H1 (cell line): Measurements from ENCODE around the gene TMEM50A. TPM values are rescaled to one million over a fixed set of nuclear protein-coding genes. Genes with fewer than 3 reads are reported as not detected.
"Not testable (repeated sequence)": the region's sequence is repeated elsewhere in the genome, so short reads cannot be mapped to it uniquely, and the experiment has no call there.

ENCODE experiments used
- CTCF ChIA-PET: fragments of 300-600 bp; sonication (Branson Sonifier 250); formaldehyde crosslinking; loops from one replicate; lab custom pipeline; 2021; ENCODE audit not compliant: partially characterized antibody; lab: Charles Lee
- POLR2A ChIA-PET: fragments of 300-600 bp; sonication (Branson Sonifier 250); formaldehyde crosslinking; loops from one replicate; lab custom pipeline; 2021; ENCODE audit warnings: inconsistent platforms; ENCODE audit not compliant: partially characterized antibody; lab: Charles Lee
- DNase-seq, 2 experiments: peaks; one replicate each; pipeline versions ENCODE4 v3.0.0 to v3.0.0-alpha.2; 2010 to 2022; ENCODE audit warnings: low spot score in 2 of 2, low read depth in 1 of 2, mixed read lengths in 1 of 2
- FAIRE-seq: peaks from 2 replicates; lab custom pipeline; 2011; peaks lifted over from hg19 to GRCh38; lab: Jason Lieb, UNC
- H2AFZ ChIP-seq: 2 replicates; pipeline ENCODE4 v1.8.1; 2012; ENCODE audit warnings: low read length, inconsistent platforms
- H2AK5ac ChIP-seq: 2 replicates; pipeline ENCODE4 v1.6.1; 2013; ENCODE audit warnings: low read depth, low read length
- H2BK120ac ChIP-seq: replicated peaks from 2 replicates; pipeline ENCODE3; 2013; ENCODE audit warnings: low read depth, low read length, inconsistent platforms
- H2BK12ac ChIP-seq: 2 replicates; pipeline ENCODE4 v1.6.1; 2013; ENCODE audit warnings: low read depth, low read length
- H2BK15ac ChIP-seq: 2 replicates; pipeline ENCODE4 v1.6.1; 2013; ENCODE audit warnings: low read length
- H2BK20ac ChIP-seq: 2 replicates; pipeline ENCODE4 v1.6.1; 2013; ENCODE audit warnings: low read length
- H2BK5ac ChIP-seq: 2 replicates; pipeline ENCODE4 v1.6.1; 2013; ENCODE audit warnings: low read depth, low read length
- H3K14ac ChIP-seq: 2 replicates; pipeline ENCODE4 v1.6.1; 2013; ENCODE audit warnings: inconsistent platforms; ENCODE audit not compliant: insufficient read length
- H3K18ac ChIP-seq: 2 replicates; pipeline ENCODE4 v1.6.1; 2013; ENCODE audit warnings: low read length; ENCODE audit errors: extremely low read depth
- H3K23ac ChIP-seq: 2 replicates; pipeline ENCODE4 v1.6.1; 2013; ENCODE audit warnings: inconsistent platforms; ENCODE audit not compliant: insufficient read length
- H3K23me2 ChIP-seq: 2 replicates; pipeline ENCODE4 v1.6.1; 2013; ENCODE audit warnings: low read depth, low read length
- H3K27ac ChIP-seq: 2 replicates; pipeline ENCODE4 v1.6.1; 2011; ENCODE audit warnings: low read depth, low read length, inconsistent platforms
- H3K27me3 ChIP-seq, 4 experiments: replicated peaks in 1 of 4; 1 replicate in 1 of 4; 2 replicates in 3 of 4; pipeline versions ENCODE4 v1.6.1 to v1.8.1; 2011 to 2013; ENCODE audit warnings: low read length in 3 of 4, mild to moderate bottlenecking in 3 of 4, inconsistent platforms in 2 of 4, mixed read lengths in 2 of 4, moderate library complexity in 1 of 4; ENCODE audit not compliant: control insufficient read depth in 3 of 4, insufficient read depth in 3 of 4; ENCODE audit errors: extremely low read depth in 1 of 4
- H3K36me3 ChIP-seq, 4 experiments: 2 replicates each; pipeline versions ENCODE4 v1.6.1 to v1.8.1; 2011 to 2013; ENCODE audit warnings: mild to moderate bottlenecking in 4 of 4, low read length in 3 of 4, moderate library complexity in 2 of 4, control low read depth in 1 of 4, inconsistent platforms in 1 of 4; ENCODE audit not compliant: insufficient read depth in 4 of 4, control insufficient read depth in 2 of 4
- H3K4ac ChIP-seq: replicated peaks from 2 replicates; pipeline ENCODE3; 2013; ENCODE audit warnings: low read length, low read depth, mixed read lengths, inconsistent platforms; ENCODE audit not compliant: insufficient read length
- H3K4me1 ChIP-seq, 4 experiments: replicated peaks in 1 of 4; 1 replicate in 1 of 4; 2 replicates in 3 of 4; pipeline versions ENCODE4 v1.6.1 to v1.8.1; 2011 to 2013; ENCODE audit warnings: low read length in 3 of 4, inconsistent platforms in 2 of 4, mixed read lengths in 1 of 4; ENCODE audit not compliant: insufficient read depth in 4 of 4, control insufficient read depth in 3 of 4
- H3K4me2 ChIP-seq, 2 experiments: 2 replicates each; pipeline versions ENCODE4 v1.6.1 to v1.8.1; 2011 to 2013; ENCODE audit warnings: low read depth in 2 of 2, low read length in 2 of 2, control low read depth in 1 of 2, inconsistent platforms in 1 of 2, mild to moderate bottlenecking in 1 of 2; ENCODE audit not compliant: insufficient read depth in 1 of 2
- H3K4me3 ChIP-seq, 4 experiments: fragments of 200-600, 300-600 bp in 1 of 4; sonication (generic), shearing (Covaris generic), sonication (Bioruptor Twin) in 1 of 4; 2 replicates each; pipeline versions ENCODE4 v1.5.1 to v1.8.1; 2011 to 2016; ENCODE audit warnings: low read length in 4 of 4, low read depth in 3 of 4, control low read depth in 2 of 4, inconsistent platforms in 2 of 4, mild to moderate bottlenecking in 2 of 4, mixed read lengths in 1 of 4, moderate library complexity in 1 of 4; ENCODE audit not compliant: insufficient read depth in 2 of 4; ENCODE audit errors: extremely low read depth in 1 of 4
- H3K56ac ChIP-seq: replicated peaks from 2 replicates; pipeline ENCODE3; 2013; ENCODE audit warnings: low read depth, mild to moderate bottlenecking, mixed read lengths, low read length, inconsistent platforms; ENCODE audit not compliant: insufficient read length
- H3K79me1 ChIP-seq: 2 replicates; pipeline ENCODE4 v1.6.1; 2013; ENCODE audit warnings: low read depth, low read length, control low read depth
- H3K79me2 ChIP-seq, 2 experiments: 2 replicates each; pipeline versions ENCODE4 v1.6.1 to v1.8.1; 2012 to 2013; ENCODE audit warnings: low read length in 2 of 2, mild to moderate bottlenecking in 2 of 2, inconsistent platforms in 1 of 2; ENCODE audit not compliant: insufficient read depth in 2 of 2, control insufficient read depth in 1 of 2
- H3K9ac ChIP-seq, 4 experiments: replicated peaks in 1 of 4; 1 replicate in 1 of 4; 2 replicates in 3 of 4; pipeline versions ENCODE4 v1.6.1 to v1.8.1; 2011 to 2013; ENCODE audit warnings: low read depth in 3 of 4, low read length in 3 of 4, control low read depth in 2 of 4, mild to moderate bottlenecking in 2 of 4, moderate library complexity in 2 of 4, inconsistent platforms in 1 of 4; ENCODE audit errors: extremely low read depth in 1 of 4
- H3K9me3 ChIP-seq, 2 experiments: 2 replicates each; pipeline versions ENCODE4 v1.6.1 to v1.8.1; 2012 to 2013; ENCODE audit warnings: mild to moderate bottlenecking in 2 of 2, moderate library complexity in 2 of 2, control low read depth in 1 of 2, inconsistent platforms in 1 of 2, low read depth in 1 of 2, low read length in 1 of 2, mixed read lengths in 1 of 2; ENCODE audit not compliant: insufficient read depth in 2 of 2
- H4K20me1 ChIP-seq, 2 experiments: replicated peaks in 1 of 2; 2 replicates each; pipeline versions ENCODE3 to v1.8.1; 2011 to 2013; ENCODE audit warnings: inconsistent platforms in 2 of 2, low read length in 2 of 2, mild to moderate bottlenecking in 1 of 2; ENCODE audit not compliant: insufficient read depth in 2 of 2, control insufficient read depth in 1 of 2
- H4K5ac ChIP-seq: 2 replicates; pipeline ENCODE4 v1.6.1; 2013; ENCODE audit warnings: low read length, low read depth, mixed read lengths, inconsistent platforms; ENCODE audit not compliant: insufficient read length
- H4K8ac ChIP-seq: 2 replicates; pipeline ENCODE4 v1.8.0; 2013; ENCODE audit warnings: mild to moderate bottlenecking, moderate library complexity, low read length, inconsistent platforms; ENCODE audit not compliant: insufficient read depth; ENCODE audit errors: extremely low read depth
- H4K91ac ChIP-seq: replicated peaks from 2 replicates; pipeline ENCODE3; 2013; ENCODE audit warnings: low read length, mixed read lengths, inconsistent platforms; ENCODE audit not compliant: insufficient read length
- WGBS, 2 experiments: shearing (Covaris generic) in 1 of 2; methylation state at CpG; one replicate each; pipeline versions ENCODE4 v1.1.6 to v1.1.7; 2013 to 2015; ENCODE audit warnings: low lambda C conversion rate in 2 of 2, mixed read lengths in 2 of 2, inconsistent platforms in 1 of 2, low coverage in 1 of 2, missing lambda C conversion rate in 1 of 2; ENCODE audit not compliant: insufficient replicate concordance in 2 of 2, insufficient coverage in 1 of 2, insufficient read length in 1 of 2; ENCODE audit errors: extremely low coverage in 1 of 2, missing lambda C conversion rate in 1 of 2; 5-methylcytosine and 5-hydroxymethylcytosine counted together
- polyA plus RNA-seq, 7 experiments: library from polyadenylated mRNA; depleted of rRNA in 3 of 7; stranded (reverse) in 5 of 7; unstranded in 2 of 7; fragments of >200 nt in 5 of 7; fragments of 200-250 nt in 2 of 7; gene quantifications; 1 replicate in 5 of 7; 2 replicates in 1 of 7; 4 replicates in 1 of 7; pipeline versions ENCODE4 v1.2.1 to v1.2.3, GENCODE V29; 2011 to 2013; ENCODE audit warnings: missing spikeins in 2 of 7, mixed read lengths in 2 of 7
- total RNA-seq: library from RNA; stranded (reverse); fragmentation: NEBNext Ultra II Directional; extraction: Animal tissue kit (Norgen Biotek cat#: 25700); gene quantifications from 2 replicates; pipeline ENCODE4 v1.2.1, GENCODE V29; 2021

The TMEM50A gene
- total and polyA plus RNA-seq, 2 of the 8 experiments (the other 6 are each of a cell fraction or from before 2014, with no cell fraction given): 98.6 to 111 TPM

DNA sequence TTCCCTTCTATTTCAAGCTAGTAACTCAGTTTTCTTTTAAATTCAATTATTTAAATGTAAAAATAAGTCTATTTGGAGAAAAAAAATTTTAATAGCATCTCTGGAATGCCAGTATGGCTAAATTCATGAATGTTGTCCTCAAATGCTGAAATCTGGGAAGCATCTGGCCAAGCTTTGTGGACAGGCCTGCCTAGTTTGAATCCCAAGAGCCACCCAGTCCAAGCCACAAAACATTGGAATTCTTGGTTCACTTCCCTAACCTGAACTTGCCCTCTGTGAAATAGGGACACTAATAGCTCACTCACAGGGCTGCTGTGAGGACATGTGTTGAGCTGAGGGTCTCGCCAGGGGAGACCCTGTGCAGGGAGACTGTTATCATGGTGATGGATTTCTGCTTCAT is 28.6 kb upstream of the TMEM50A start:
- H3K27me3 ChIP-seq, H3K4me1 ChIP-seq, H3K36me3 ChIP-seq, H3K23ac ChIP-seq, CTCF ChIA-PET, H3K23me2 ChIP-seq, H4K5ac ChIP-seq, H2BK5ac ChIP-seq, H3K4me2 ChIP-seq, H3K79me2 ChIP-seq, H3K18ac ChIP-seq, H2BK120ac ChIP-seq, H2BK20ac ChIP-seq, H4K8ac ChIP-seq, FAIRE-seq, H4K91ac ChIP-seq, H3K9me3 ChIP-seq, H3K4me3 ChIP-seq, H3K79me1 ChIP-seq, H3K4ac ChIP-seq, H3K56ac ChIP-seq, H3K9ac ChIP-seq, H4K20me1 ChIP-seq, H2AK5ac ChIP-seq, H2BK12ac ChIP-seq, H3K14ac ChIP-seq, DNase-seq, H2BK15ac ChIP-seq, POLR2A ChIA-PET, H3K27ac ChIP-seq, H2AFZ ChIP-seq: not testable (repeated sequence)
- WGBS, 2 experiments: 93% methylated on average over 1 of the region's 1 CpG; no CpG with 5 or more reads in 1 of the 2 experiments

DNA sequence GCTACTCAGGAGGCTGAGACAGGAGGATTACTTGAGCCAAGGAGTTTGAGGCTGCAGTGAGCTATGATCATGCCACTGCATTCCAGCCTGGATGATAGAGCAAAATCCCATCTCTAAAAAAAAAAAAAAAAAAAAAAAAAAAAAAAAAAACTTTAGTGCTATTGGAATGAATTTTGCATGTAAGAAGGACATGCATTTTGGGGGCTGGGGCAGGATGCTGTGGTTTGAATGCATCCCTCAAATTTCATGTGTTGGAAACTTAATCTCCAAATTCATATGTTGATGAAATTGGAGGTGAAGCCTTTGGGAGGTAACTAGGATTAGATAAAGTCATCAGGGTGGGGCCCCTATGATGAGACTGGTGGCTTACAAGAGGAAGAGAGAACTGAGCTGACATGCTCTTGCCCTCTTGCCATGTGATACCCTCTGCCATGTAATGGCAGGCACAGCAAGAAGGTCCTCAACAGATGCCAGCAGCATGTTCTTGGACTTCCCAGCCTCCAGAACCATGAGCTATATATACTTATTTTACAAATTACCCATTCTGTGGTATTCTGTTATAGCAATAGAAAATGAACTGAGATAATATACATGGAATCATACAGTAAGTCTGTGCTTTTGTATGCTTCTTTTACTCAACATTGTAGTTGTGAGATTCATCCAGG is 25.2 kb upstream of the TMEM50A start:
- H3K23ac ChIP-seq, H3K4me2 ChIP-seq, H3K79me1 ChIP-seq, H3K79me2 ChIP-seq, H2BK15ac ChIP-seq, H3K27me3 ChIP-seq, H2BK120ac ChIP-seq, H3K27ac ChIP-seq, H2BK5ac ChIP-seq, H2BK12ac ChIP-seq, H3K9me3 ChIP-seq, H3K9ac ChIP-seq, H3K18ac ChIP-seq, POLR2A ChIA-PET, H3K14ac ChIP-seq, CTCF ChIA-PET, H2AFZ ChIP-seq, H2BK20ac ChIP-seq, H3K23me2 ChIP-seq, H3K4me1 ChIP-seq, H3K56ac ChIP-seq, H4K5ac ChIP-seq, H4K8ac ChIP-seq, DNase-seq, H3K4ac ChIP-seq, H2AK5ac ChIP-seq, H3K4me3 ChIP-seq, H3K36me3 ChIP-seq, H4K20me1 ChIP-seq, H4K91ac ChIP-seq: not testable (repeated sequence)
- FAIRE-seq: peak; percentile 52
